ENCODE data around the gene MED31. TPM values are rescaled to one million over a fixed set of nuclear protein-coding genes. Genes with fewer than 3 reads are reported as not detected.

The MED31 gene
- total RNA-seq, 2 experiments from 2014 or later, result 17.7 to 24.5 TPM

- Mint-ChIP-seq H3K4me3 (no peak overlapping the region), H3K4me1 (peaks cover 6% of the 10 kb centered on the region), H3K27me3 (peaks cover 9% of the 10 kb centered on the region), H3K27ac (no peak overlapping the region), H3K9me3 (ENCODE audit: low read depth) (no peaks in the 10 kb centered on the region), H3K36me3 (ENCODE audit: low read depth) (no peaks in the 10 kb centered on the region)
- intact Hi-C loops (cut with DNase I, micrococcal nuclease), result no loop called here
- ChIA-PET POLR2A (no interaction called here), CTCF (interaction anchor here (0.5 to 1.3 kb wide), 3 partner anchors 10 to 1216 kb away, joined by 3 to 6 read pairs (median 4); no protein-coding TSS in a partner anchor)
- DNase-seq, result no peak
- ATAC-seq, result no peak
Measured at GRCh38 chr17:6676802-6677157, 25.4 kb upstream of the MED31 start.

- POLR2A ChIA-PET, result no interaction called here
Measured at GRCh38 chr17:6675201-6675825, 23.9 kb upstream of the MED31 start.

GRCh38 chr17:6674586-6674985, 23.2 kb upstream of the MED31 start:
- Mint-ChIP-seq H3K4me1 (peaks cover 6% of the 10 kb centered on the region), H3K36me3 (ENCODE audit: low read depth) (no peaks in the 10 kb centered on the region), H3K9me3 (ENCODE audit: low read depth) (no peaks in the 10 kb centered on the region), H3K4me3 (no peak overlapping the region), H3K27ac (no peak overlapping the region), H3K27me3 (peaks cover 2% of the 10 kb centered on the region)
- intact Hi-C loops (cut with DNase I, micrococcal nuclease), result no loop called here
- CTCF ChIA-PET, result no interaction called here
- DNase-seq (no peak), ATAC-seq (no peak)
- POLR2A ChIA-PET, result no interaction called here

More at GRCh38 chr17:6675201-6675825, 23.9 kb upstream of the MED31 start:
- Mint-ChIP-seq H3K4me1 (peaks cover 6% of the 10 kb centered on the region), H3K27ac (no peak overlapping the region), H3K27me3 (peaks cover 5% of the 10 kb centered on the region), H3K4me3 (no peak overlapping the region), H3K36me3 (ENCODE audit: low read depth) (no peaks in the 10 kb centered on the region), H3K9me3 (ENCODE audit: low read depth) (no peaks in the 10 kb centered on the region)
- no peak for ATAC-seq
- CTCF ChIA-PET, result no interaction called here
- intact Hi-C loops (cut with DNase I, micrococcal nuclease), result no loop called here
- DNase-seq, result no peak

- ChIA-PET POLR2A (no interaction called here), CTCF (interaction anchor here (1.0 to 1.5 kb wide), 3 partner anchors 10 to 250 kb away, joined by 3 to 7 read pairs (median 4); no protein-coding TSS in a partner anchor)
- Mint-ChIP-seq H3K27ac (no peak overlapping the region), H3K9me3 (ENCODE audit: low read depth) (no peaks in the 10 kb centered on the region), H3K27me3 (no peaks in the 10 kb centered on the region), H3K4me3 (no peak overlapping the region), H3K4me1 (peaks cover 3% of the 10 kb centered on the region), H3K36me3 (ENCODE audit: low read depth) (no peaks in the 10 kb centered on the region)
- ATAC-seq, result no peak
- intact Hi-C loops (cut with DNase I, micrococcal nuclease), result no loop called here
- DNase-seq, result no peak
Measured at GRCh38 chr17:6671431-6671830, 20.0 kb upstream of the MED31 start.

- intact Hi-C loops (cut with DNase I, micrococcal nuclease), result no loop called here
- peaks cover 3% of the 10 kb centered on the region for H3K4me1 Mint-ChIP-seq
- H3K27ac Mint-ChIP-seq, result no peak overlapping the region
- H3K4me3 Mint-ChIP-seq, result no peak overlapping the region
- no peaks in the 10 kb centered on the region for H3K9me3 Mint-ChIP-seq (ENCODE audit: low read depth)
- H3K27me3 Mint-ChIP-seq, result no peaks in the 10 kb centered on the region
- ATAC-seq (no peak), DNase-seq (no peak)
- CTCF ChIA-PET, result interaction anchor here (1.0 to 1.5 kb wide), 3 partner anchors 10 to 251 kb away, joined by 3 to 7 read pairs (median 4); no protein-coding TSS in a partner anchor
- POLR2A ChIA-PET, result no interaction called here
- H3K36me3 Mint-ChIP-seq (ENCODE audit: low read depth), result no peaks in the 10 kb centered on the region
Measured at GRCh38 chr17:6670999-6671398, 19.6 kb upstream of the MED31 start.

- ChIA-PET CTCF (interaction anchor here (1.0 to 1.5 kb wide), 3 partner anchors 9 to 251 kb away, joined by 3 to 7 read pairs (median 4); no protein-coding TSS in a partner anchor), POLR2A (no interaction called here)
- Mint-ChIP-seq H3K4me1 (peaks cover 3% of the 10 kb centered on the region), H3K9me3 (ENCODE audit: low read depth) (no peaks in the 10 kb centered on the region), H3K27ac (no peak overlapping the region), H3K36me3 (ENCODE audit: low read depth) (no peaks in the 10 kb centered on the region), H3K27me3 (no peaks in the 10 kb centered on the region), H3K4me3 (no peak overlapping the region)
- ATAC-seq, result no peak
- DNase-seq, result no peak
- intact Hi-C loops (cut with DNase I, micrococcal nuclease), result no loop called here
Measured at GRCh38 chr17:6670571-6670970, 19.2 kb upstream of the MED31 start.

- DNase-seq (no peak), ATAC-seq (no peak)
- no peaks in the 10 kb centered on the region for H3K36me3 Mint-ChIP-seq (ENCODE audit: low read depth)
- H3K4me3 Mint-ChIP-seq, result no peak overlapping the region
- ChIA-PET CTCF (interaction anchor here (0.9 kb wide), 1 partner anchor 224 kb away, joined by 3 read pairs; no protein-coding TSS in a partner anchor), POLR2A (no interaction called here)
- intact Hi-C loops (cut with DNase I, micrococcal nuclease), result loop anchor here (5.0 to 10.0 kb wide), 5 partner anchors 123 to 245 kb away; no protein-coding TSS in a partner anchor
- H3K4me1 Mint-ChIP-seq, result peaks cover 3% of the 10 kb centered on the region
- no peaks in the 10 kb centered on the region for H3K27me3 Mint-ChIP-seq
- no peaks in the 10 kb centered on the region for H3K9me3 Mint-ChIP-seq (ENCODE audit: low read depth)
- no peak overlapping the region for H3K27ac Mint-ChIP-seq
Measured at GRCh38 chr17:6669479-6670212, 18.2 kb upstream of the MED31 start.

- ATAC-seq (no peak), DNase-seq (no peak)
- Mint-ChIP-seq H3K4me1 (peaks cover 3% of the 10 kb centered on the region), H3K27me3 (no peaks in the 10 kb centered on the region), H3K4me3 (no peak overlapping the region), H3K36me3 (ENCODE audit: low read depth) (no peaks in the 10 kb centered on the region), H3K9me3 (ENCODE audit: low read depth) (no peaks in the 10 kb centered on the region), H3K27ac (no peak overlapping the region)
- POLR2A ChIA-PET, result no interaction called here
- intact Hi-C loops (cut with DNase I, micrococcal nuclease), result loop anchor here (5.0 to 10.0 kb wide), 5 partner anchors 123 to 246 kb away; no protein-coding TSS in a partner anchor
- CTCF ChIA-PET, result interaction anchor here (0.9 to 1.1 kb wide), 2 partner anchors 225 to 246 kb away, joined by 3 read pairs; no protein-coding TSS in a partner anchor
Measured at GRCh38 chr17:6668727-6669425, 17.5 kb upstream of the MED31 start.

- POLR2A ChIA-PET, result no interaction called here
- Mint-ChIP-seq H3K9me3 (ENCODE audit: low read depth) (no peaks in the 10 kb centered on the region), H3K27me3 (no peaks in the 10 kb centered on the region), H3K36me3 (ENCODE audit: low read depth) (no peaks in the 10 kb centered on the region), H3K4me3 (no peak overlapping the region), H3K4me1 (peaks cover 3% of the 10 kb centered on the region), H3K27ac (no peak overlapping the region)
- DNase-seq, result no peak
- no peak for ATAC-seq
- CTCF ChIA-PET, result interaction anchor here (0.7 to 1.1 kb wide), 3 partner anchors 132 to 247 kb away, joined by 3 read pairs; no protein-coding TSS in a partner anchor
- intact Hi-C loops (cut with DNase I, micrococcal nuclease), result loop anchor here (5.0 to 10.0 kb wide), 5 partner anchors 124 to 247 kb away; no protein-coding TSS in a partner anchor
Measured at GRCh38 chr17:6668219-6668618, 16.8 kb upstream of the MED31 start.

- no peaks in the 10 kb centered on the region for H3K9me3 Mint-ChIP-seq (ENCODE audit: low read depth)
- ChIA-PET POLR2A (no interaction called here), CTCF (interaction anchor here (0.6 to 1.9 kb wide), 7 partner anchors 9 to 337 kb away, joined by 3 to 6 read pairs (median 3); no protein-coding TSS in a partner anchor)
- no peak overlapping the region for H3K27ac Mint-ChIP-seq
- no peak for ATAC-seq
- no peak for DNase-seq
- H3K27me3 Mint-ChIP-seq, result no peaks in the 10 kb centered on the region
- no peak overlapping the region for H3K4me3 Mint-ChIP-seq
- H3K36me3 Mint-ChIP-seq (ENCODE audit: low read depth), result no peaks in the 10 kb centered on the region
- peaks cover 3% of the 10 kb centered on the region for H3K4me1 Mint-ChIP-seq
- intact Hi-C loops (cut with DNase I, micrococcal nuclease), result loop anchor here (5.0 to 10.0 kb wide), 5 partner anchors 125 to 247 kb away; no protein-coding TSS in a partner anchor
Measured at GRCh38 chr17:6667516-6667915, 16.1 kb upstream of the MED31 start.

- ChIA-PET CTCF (interaction anchor here (0.6 to 1.9 kb wide), 15 partner anchors 10 to 368 kb away, joined by 3 to 7 read pairs (median 4); partner anchors contain the start of genes C17orf100 and MED31), POLR2A (no interaction called here)
- Mint-ChIP-seq H3K4me1 (peaks cover 3% of the 10 kb centered on the region), H3K9me3 (ENCODE audit: low read depth) (no peaks in the 10 kb centered on the region), H3K36me3 (ENCODE audit: low read depth) (no peaks in the 10 kb centered on the region), H3K4me3 (no peak overlapping the region), H3K27ac (no peak overlapping the region), H3K27me3 (no peaks in the 10 kb centered on the region)
- ATAC-seq (no peak), DNase-seq (no peak)
- intact Hi-C loops (cut with DNase I, micrococcal nuclease), result loop anchor here (1.0 to 10.0 kb wide), 8 partner anchors 126 to 338 kb away; no protein-coding TSS in a partner anchor
Measured at GRCh38 chr17:6666557-6666956, 15.2 kb upstream of the MED31 start.
